Activated CD4-positive, CD25-positive, alpha-beta regulatory T cell treated with anti-CD3 and anti-CD28 coated beads, Interleukin-2, amount 50 U/mL, for 72 hours (primary cell): ENCODE results near the gene FBLN5.
"Not testable (repeated sequence)": the region's sequence is repeated elsewhere in the genome, so short reads cannot be mapped to it uniquely, and the experiment has no call there.

Experiments used
- DNase-seq: peaks from one replicate; pipeline ENCODE4 v3.0.0; 2021

FBLN5 gene

DNA sequence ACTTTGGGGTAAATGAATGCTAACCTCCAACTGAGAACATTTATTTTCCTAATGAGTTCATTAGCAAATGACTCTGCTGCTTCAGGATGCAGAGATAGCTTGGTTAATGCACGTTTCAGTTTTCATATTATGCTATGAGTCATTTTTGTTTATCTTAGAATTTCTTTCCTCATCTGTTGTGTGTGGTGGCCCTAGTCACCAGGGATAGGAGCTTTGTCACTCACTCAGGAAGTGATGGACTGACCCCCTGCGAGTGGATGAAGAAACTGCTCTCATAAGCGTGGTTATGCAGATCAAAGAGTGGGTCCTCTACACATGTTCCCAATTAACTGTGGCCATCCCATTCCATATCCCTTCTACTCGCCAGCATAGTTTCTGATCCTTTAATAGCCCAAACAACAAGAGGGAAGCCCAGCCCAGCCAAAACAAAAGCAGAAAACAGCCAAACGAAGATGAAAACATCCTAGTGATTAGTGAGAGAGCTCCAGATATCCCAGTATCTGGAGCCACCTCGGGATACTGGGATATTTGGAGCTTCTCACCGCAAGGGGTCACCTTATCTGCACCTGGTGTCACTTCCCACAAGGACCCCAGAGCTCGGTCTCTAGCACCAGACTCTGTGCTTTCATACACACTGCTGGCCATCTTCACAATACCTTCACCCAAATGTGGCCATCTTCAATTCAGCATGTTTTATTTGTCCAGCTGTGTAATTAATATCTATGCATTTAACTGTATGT, 88.8 kb downstream of the FBLN5 start:
- DNase-seq = no peak

DNA sequence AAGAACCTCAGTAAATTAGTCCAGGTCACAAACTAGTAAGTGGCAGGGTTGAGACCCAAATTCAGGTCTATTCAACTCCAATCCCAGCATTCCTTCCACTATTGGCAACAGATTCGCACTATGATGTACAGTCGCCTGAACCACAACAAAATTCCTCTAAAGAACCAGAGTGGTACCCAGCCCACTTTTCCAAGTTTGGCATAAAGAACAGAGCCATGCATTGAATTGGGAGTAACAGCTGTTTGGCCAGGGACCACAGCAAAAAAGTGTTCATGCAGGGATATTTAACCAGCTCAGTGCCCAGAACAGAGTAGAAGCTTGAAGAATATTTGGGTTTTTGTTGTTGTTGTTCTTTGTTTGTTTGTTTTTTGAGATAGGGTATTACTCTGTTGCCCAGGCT, 89.9 kb downstream of the FBLN5 start:
- DNase-seq = no peak

DNA sequence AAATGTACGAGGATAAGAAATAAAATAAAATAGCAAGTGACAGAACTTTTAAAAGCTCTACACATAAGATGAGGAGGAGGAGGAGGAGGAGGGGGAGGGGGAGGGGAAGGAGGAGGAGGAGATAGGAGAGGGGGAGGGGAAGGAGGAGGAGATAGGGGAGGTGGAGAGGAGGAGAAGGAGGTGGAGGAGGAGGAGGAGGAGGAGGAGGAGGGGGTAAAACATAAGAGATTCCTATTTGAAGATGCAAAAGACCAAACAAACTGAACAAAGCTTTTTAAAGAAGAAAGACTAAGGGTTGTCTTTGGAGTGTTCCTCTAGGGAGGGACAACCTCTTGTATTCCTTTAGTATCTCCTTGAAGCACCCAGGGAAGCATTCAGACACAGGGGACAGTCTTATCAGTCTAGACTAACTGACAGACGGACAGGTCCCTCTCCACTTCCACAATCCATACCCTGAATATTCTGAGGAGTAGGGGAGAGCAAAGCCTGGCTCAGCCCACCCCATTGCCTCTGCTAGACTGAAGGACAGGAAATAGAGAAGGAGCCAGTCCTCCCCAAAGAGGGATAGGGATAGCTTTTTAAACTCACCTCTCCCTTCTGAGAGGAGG, 93.1 kb downstream of the FBLN5 start:
- DNase-seq = no peak

DNA sequence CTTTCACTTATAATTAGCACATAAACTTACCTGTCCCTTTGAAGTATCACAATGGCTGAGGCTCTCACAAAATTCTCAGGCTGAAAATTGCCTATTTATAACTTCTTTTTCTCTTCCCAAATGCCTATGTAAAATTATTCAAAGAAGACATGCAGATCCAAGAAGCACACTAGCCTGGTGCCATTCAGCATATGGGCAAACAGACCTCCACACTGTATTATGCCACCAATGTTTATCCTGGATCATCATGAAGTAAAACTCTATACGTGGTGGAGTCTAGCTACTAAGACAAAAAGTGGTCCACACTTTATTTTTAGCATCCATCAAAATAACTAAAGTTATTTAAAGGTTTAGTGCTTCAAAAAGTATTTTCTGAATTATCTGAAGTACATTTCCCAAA, 95.9 kb downstream of the FBLN5 start:
- DNase-seq = no peak

DNA sequence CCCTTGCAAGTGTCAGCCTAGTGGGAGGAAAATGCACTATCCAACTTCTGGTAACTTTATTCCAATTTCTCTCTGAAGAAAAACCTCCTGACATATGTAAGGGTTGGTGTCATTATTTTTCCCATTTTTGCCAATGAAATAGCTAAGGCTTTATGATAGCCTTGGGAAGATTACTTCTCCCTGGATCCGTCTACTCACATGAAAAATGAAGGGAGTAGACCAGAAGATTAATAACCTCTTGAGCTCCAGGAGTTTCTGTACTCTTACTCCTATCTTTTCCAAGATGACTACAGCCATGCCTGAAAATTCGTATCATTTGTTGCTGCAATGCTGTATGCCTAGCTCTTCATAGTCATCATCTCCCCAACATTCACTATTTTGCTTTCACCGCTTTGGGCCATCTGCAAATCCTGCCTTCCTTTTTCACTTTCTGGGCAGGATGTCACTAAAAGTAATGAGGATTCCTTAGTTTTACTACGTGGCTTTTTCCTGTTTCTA, 98.9 kb downstream of the FBLN5 start:
- DNase-seq = no peak

DNA sequence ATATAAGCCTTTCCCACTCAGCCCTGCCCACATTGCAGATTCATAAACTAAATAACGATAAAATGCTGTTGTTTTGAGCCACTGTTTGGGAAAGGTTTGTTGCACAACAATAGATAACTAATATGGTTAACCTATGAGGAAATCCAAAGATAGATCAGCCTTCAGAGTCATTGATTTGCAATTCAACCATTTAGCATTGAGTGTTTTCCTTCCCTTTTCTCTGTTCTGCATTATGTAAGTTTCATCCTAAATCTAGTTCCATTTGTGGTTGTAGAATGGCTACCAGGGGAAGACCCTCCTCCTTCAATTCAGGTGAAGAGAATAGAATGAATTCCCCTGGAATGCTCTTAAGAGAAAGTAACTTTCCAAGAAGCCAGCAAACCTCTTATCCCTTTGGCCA, 99.8 kb downstream of the FBLN5 start:
- DNase-seq = no peak

DNA sequence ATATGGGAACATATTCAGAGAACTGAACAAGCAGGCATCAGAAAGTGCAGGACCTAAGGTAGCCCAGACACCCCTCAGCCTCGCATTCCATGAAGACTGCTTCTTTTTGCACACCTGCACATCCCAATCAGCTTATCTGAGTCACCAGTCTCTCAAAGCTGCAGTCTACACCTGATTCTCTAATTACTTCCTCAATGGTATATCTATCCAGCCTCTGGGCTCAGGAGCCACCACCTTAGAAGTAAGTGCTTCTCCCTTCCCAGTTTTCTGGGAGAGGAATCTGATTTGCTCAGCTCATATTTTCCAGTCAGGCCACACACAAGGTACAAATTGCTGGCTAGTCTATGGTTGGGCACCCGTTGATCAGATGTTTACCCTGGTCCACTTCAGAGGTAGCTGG, 101.8 kb downstream of the FBLN5 start:
- DNase-seq = no peak

DNA sequence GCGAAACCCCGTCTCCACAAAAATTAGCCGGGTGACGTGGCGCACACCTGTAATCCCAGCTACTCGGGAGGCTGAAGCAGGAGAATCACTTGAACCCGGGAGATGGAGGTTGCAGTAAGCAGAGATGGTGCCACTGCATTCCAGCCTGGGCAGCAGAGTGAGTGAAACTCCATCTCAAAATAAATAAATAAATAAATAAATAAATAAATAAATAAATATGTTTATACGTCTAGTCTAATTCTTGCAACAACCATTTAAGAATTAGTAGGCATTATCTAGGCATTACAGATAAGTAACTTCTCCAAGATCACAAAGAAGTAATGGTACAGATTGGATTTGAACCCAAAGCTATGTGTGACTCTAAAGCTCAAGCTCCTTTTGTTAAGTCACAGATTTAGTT, 102.4 kb downstream of the FBLN5 start:
- not testable (repeated sequence) for DNase-seq

DNA sequence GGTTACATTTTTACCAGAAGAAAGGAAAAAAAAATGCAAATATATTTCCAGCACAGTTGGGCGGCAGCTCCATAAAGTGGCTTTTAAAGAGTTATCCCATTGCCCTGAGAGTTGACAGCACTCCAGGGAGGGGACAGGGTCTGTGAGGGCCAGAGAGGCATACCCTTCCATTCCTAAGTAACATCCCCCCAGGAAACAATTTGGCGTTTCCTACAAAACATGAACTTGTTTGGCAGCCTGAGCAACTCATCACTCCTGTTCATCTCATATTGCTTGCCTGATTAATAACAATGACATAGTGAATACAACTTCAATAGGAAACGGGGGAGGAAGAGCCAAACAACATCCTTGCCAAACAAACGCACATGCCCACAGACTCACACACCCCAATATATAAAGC, 103.5 kb downstream of the FBLN5 start:
- no peak for DNase-seq

DNA sequence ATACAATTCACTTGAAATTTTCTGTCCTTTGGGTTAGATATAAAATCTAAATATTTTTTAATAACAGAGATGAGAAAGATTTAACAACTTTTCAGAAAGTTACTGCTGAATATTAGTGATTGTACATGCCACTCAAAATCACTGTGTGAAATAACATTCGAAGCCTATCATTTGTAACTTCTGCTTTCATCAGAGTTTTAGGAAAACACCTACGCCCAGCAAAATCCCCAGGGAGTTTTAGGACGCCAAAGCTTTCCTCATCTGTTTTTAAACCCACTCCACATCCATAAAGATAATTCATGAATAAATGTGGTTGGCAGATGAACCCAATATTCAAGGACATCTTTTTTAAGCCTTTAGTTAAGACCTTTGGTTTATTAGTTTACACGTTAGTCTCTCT, 104.1 kb downstream of the FBLN5 start:
- DNase-seq = no peak

DNA sequence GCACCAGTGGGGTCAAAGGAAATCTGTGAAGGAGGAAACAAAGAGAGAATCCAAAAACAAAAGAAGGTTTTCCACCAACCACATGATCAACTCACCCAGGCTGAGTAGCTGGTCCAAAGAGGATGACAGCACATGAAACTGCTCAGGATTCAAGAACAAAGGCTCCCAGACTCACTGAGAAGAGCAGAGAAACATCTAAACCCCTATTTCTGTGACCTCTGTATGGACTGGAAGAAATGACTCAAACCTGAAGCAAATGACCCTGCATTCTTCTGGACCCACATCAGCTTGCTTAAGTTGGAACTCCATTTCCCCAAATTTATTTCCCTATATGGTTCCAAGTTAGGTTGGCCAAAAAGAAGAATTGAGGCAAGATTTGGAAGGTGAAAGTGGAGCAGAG, 106.4 kb downstream of the FBLN5 start:
- DNase-seq = no peak

DNA sequence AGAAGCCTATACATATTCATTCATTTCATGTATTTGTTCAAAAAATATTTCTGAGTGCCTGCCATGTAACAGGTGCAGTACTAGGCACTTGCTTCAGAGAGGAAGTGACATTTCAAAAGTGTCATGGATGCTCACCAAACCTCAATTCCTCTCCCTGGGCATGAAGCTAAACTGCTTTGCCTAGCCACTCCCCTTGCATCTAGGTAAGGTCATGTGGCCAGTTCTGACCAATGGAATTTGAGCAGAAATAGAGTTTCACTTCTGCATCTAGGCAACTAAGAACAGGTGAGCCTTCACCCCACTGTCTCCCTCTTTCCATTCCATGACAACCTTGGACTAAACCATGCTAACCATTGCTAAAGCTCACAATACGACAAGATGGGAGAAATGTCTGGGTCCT, 107.7 kb downstream of the FBLN5 start:
- no peak for DNase-seq

DNA sequence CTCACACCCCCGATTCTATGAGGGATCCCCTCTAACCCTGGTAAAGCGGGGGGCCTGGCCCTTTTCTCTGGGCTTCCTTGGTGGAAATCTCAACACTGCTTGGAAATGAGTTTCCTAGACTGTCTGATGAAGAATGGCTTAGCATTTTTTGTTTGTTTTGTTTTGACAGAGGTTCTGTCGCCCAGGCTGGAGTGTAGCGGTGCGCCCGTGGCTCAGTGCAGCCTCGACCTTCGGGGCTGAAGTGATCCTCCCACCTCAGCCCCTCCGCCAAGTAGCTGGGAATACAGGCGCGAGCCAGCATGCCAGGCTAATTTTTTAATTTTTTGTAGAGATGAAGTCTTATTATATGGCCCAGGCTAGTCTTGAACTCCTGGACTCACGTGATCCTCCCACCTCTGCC, 110.4 kb downstream of the FBLN5 start:
- no peak for DNase-seq

DNA sequence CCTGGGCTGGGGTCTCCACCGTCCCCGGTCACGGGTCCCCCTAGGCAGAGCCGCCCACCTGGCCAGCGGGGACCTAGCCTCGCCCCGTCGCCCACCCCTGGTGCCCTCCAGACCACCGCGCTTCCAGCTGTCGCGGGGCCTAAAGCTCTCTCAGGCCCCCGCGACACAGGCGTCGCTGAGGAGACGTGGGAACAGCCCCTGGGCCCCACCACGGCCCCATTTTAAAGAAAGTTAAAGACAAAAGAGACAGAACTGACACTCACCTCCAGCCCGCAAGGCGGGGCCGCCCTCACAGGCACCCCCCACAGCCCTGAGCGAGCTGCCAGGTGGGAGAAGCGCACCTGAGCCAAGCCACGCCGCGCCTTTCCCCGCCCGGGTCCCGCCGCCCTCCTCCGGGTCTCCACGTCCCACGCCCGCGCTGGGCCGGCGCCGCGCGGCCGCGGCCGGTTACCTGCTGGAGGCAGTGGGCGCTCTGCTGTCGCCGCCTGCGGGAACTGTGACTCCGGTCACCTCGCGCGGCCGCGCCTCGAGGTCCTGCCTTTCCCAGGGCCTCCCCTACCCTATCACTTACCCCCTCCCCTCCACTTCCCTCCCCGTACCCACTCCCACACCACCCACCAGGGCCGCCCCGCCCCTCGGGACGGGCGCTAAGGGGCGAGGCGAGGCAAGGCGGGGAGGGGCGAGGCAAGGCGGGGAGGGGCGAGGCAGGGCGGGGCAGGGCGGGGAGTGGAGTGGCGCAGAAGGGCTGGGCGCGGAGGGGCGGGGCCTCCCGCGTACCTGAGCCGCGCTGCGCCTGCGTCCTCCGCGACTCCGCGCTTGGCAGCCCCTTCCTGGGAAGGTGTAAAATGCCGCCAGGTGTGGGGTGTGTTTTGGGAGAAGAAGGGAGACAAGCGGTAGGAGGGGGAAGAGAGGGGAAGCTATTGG, 111.3 kb downstream of the FBLN5 start:
- peak; percentile 81 for DNase-seq

DNA sequence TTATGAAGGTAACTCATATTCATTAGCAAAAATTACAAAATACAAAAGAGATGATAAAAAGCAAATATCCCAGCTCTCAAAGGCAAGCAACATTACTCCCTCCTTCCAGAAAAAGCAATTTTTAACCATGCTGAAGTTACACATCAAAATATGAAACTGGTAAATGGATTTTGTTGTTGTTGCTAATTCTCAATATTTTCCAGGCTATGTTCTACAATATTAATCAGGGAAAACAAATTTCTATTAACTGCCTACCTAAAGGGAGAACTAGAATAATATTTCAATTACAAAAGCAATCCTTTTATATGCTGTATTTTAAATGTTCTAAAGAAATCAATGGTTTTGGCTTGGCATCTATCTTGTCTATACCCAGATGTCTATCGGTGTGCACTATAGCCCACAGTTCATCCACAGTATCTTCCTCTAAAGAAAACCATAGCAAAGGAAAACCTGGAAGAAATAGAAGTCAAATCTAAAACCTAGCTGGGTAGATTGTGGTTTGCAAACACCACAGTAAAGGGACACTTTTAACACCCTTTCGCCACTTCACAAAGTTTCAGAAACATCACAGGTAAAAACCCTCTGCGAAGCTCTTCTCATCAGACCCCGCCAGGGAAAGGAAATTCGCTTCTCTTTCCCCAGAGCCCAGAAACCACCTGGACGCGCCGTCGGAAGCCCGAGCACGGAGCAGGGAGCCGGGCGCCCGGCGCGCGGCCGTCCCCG, 112.1 kb downstream of the FBLN5 start:
- DNase-seq = no peak

DNA sequence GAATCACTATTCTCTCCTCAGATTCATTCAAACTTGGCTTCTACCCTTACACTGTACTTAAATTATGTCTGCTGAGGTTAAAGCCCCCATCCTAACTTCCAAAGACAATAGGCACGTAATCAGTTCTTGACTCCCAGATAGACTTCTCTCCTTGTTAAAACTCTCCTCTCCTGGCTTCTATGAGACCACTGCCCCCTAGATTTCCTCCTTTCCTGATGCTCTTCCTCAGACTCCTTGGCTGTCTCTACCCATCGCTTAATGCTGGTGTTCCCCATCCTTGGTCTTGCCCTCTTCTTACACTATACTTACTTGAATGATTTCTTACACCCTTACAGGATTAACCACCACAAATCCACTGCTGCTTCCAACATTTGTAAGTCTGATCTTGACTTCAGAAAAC, 112.9 kb downstream of the FBLN5 start:
- DNase-seq = no peak

DNA sequence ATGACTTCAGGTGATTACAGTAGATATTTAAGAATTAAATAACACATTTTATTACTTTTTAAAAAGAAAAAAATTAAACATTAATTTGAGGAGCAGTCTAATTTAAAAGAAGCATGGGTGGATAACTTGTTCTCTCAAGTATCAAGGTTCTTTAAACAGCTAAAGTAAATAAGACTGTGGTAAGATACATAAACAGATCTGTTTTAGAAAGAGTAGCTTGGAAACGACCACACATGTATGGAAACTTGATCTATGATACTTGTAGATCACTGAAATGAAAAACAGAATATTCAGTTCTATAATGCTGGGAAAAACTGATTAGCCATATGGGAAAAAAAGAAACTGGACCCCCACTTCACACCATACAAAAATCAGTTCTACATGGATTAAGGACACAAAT, 116.2 kb downstream of the FBLN5 start:
- DNase-seq = no peak

DNA sequence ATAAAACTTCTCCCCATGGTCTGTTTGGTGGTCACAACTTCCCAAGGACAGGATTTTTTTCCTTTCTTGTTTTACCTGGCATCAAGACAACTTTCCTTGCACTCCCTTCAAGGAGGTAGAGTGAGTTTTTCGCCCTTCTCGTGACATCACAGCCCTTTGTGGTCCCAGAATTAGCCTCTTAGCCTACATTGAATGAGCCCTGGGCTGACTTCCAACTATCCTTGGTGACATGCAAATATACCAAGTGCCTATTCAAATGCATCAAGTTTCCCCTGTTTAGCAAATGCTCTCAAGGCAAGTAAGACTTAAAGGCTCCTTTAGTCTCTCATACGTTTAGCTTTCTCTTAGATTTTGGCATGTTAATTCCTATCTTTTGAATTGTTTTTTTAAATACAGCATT, 116.7 kb downstream of the FBLN5 start:
- no peak for DNase-seq

DNA sequence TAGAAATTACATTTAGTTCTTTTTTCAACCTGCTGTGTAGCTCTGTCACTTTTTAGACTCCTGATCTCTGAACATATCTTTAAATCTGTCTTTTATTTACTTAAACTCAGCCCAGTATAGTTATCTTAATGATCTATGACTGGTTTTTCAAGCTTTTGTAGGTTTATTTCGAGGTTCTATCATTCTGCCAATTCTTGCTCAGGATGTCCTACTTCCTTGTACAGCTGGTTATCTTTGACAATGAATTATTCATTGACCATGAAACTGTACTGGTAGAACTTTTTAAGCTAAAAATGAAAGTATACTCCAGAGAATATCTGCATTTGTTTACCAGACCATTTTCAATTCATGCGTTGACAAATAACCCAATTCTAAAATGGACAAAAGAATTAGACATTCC, 118.0 kb downstream of the FBLN5 start:
- DNase-seq = no peak

DNA sequence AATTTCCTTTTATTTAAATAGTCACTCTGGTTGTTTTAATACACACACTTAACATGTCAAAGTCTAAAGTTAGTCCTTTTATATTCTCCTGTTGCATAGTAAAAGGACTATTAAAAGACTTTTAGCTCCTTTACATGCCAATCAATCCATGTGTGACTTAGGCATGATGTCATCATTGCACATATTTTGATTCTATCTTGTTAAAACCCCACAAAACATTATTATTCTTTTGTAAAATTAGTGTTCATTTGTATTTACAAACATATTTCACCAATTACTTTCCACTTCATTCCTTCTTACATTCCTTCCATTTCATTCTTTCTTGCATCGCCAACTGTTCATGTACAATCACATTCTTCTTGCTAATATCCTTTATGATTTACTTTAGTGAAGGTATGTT, 119.7 kb downstream of the FBLN5 start:
- DNase-seq = no peak
